ENCODE data around the gene FAM187B.

- TF ChIP-seq POLR2A (IDR thresholded peaks at IDR 0.05; ENCODE audit: low read length) (no peak), GATA1 (IDR thresholded peaks at IDR 0.05; ENCODE audit: low read depth, low read length) (no peak)
These were observed 11.5 kb downstream of the FAM187B start for GRCh38 chr19:35216833-35217648.

All from erythroblast (primary cell).